ENCODE results near the gene SLC10A7. TPM values are rescaled to one million over a fixed set of nuclear protein-coding genes. Genes with fewer than 3 reads are reported as not detected.

Gene SLC10A7
- total RNA-seq, 3 donors from 2014 or later (not counting 1 experiment from before 2014, with no cell fraction given): 16.0 to 29.4 (median 26.3) TPM

- no peaks in the 10 kb centered on the region for H3K27me3 ChIP-seq (ENCODE audit: control insufficient read depth, insufficient read depth, low read length)
- Mint-ChIP-seq H3K36me3 (no peaks in the 10 kb centered on the region), H3K27me3 (ENCODE audit: low read depth in 2 of 2) (no peaks in the 10 kb centered on the region), H3K9me3 (no peaks in the 10 kb centered on the region), H3K27ac (no peak overlapping the region), H3K4me3 (no peak overlapping the region), H3K4me1 (no peaks in the 10 kb centered on the region)
- TF ChIP-seq CTCF (IDR thresholded peaks at IDR 0.05): no peak
- H3K9me3 ChIP-seq (ENCODE audit: control insufficient read depth, insufficient read depth, low read length): no peaks in the 10 kb centered on the region
- H3K4me3 ChIP-seq (ENCODE audit: low read length): no peak overlapping the region
- ATAC-seq (no peak), DNase-seq (no peak)
- H3K27ac ChIP-seq (ENCODE audit: low read length): no peak overlapping the region
- 96% methylated on average over 1 of the region's 1 CpG for WGBS (ENCODE audit: insufficient coverage)
- H3K4me1 ChIP-seq (ENCODE audit: control insufficient read depth, insufficient read depth, low read length): no peaks in the 10 kb centered on the region
- H3K36me3 ChIP-seq (ENCODE audit: control insufficient read depth, insufficient read depth, low read length): no peaks in the 10 kb centered on the region
- intact Hi-C loops (cut with micrococcal nuclease): no loop called here
Measured at GRCh38 chr4:146428298-146428697, 93.4 kb downstream of the SLC10A7 start.

- Histone ChIP-seq H3K4me1 (ENCODE audit: control insufficient read depth, insufficient read depth, low read length) (no peaks in the 10 kb centered on the region), H3K27me3 (ENCODE audit: control insufficient read depth, insufficient read depth, low read length) (no peaks in the 10 kb centered on the region), H3K4me3 (ENCODE audit: low read length) (no peak overlapping the region), H3K36me3 (ENCODE audit: control insufficient read depth, insufficient read depth, low read length) (no peaks in the 10 kb centered on the region), H3K9me3 (ENCODE audit: control insufficient read depth, insufficient read depth, low read length) (no peaks in the 10 kb centered on the region), H3K27ac (ENCODE audit: low read length) (no peak overlapping the region)
- ATAC-seq (no peak), DNase-seq (no peak)
- H3K9me3 Mint-ChIP-seq: no peaks in the 10 kb centered on the region
- WGBS (ENCODE audit: insufficient coverage): 96% methylated on average over 2 of the region's 2 CpGs
- no peak overlapping the region for H3K27ac Mint-ChIP-seq
- intact Hi-C loops (cut with micrococcal nuclease): no loop called here
- H3K4me3 Mint-ChIP-seq: no peak overlapping the region
- TF ChIP-seq CTCF (IDR thresholded peaks at IDR 0.05): no peak
- no peaks in the 10 kb centered on the region for H3K27me3 Mint-ChIP-seq (ENCODE audit: low read depth in 2 of 2)
- H3K4me1 Mint-ChIP-seq: peaks cover 15 to 17% of the 10 kb centered on the region in 2 donors
- no peaks in the 10 kb centered on the region for H3K36me3 Mint-ChIP-seq
Measured at GRCh38 chr4:146417822-146418221, 103.9 kb downstream of the SLC10A7 start.

GRCh38 chr4:146415829-146416228 is 105.9 kb downstream of the SLC10A7 start:
- Histone ChIP-seq H3K27ac (ENCODE audit: low read length) (no peak overlapping the region), H3K9me3 (ENCODE audit: control insufficient read depth, insufficient read depth, low read length) (no peaks in the 10 kb centered on the region), H3K4me3 (ENCODE audit: low read length) (no peak overlapping the region), H3K27me3 (ENCODE audit: control insufficient read depth, insufficient read depth, low read length) (no peaks in the 10 kb centered on the region), H3K4me1 (ENCODE audit: control insufficient read depth, insufficient read depth, low read length) (no peaks in the 10 kb centered on the region), H3K36me3 (ENCODE audit: control insufficient read depth, insufficient read depth, low read length) (no peaks in the 10 kb centered on the region)
- H3K9me3 Mint-ChIP-seq: no peaks in the 10 kb centered on the region
- DNase-seq (no peak), ATAC-seq (no peak)
- peaks cover 8 to 11% of the 10 kb centered on the region in 2 donors for H3K4me1 Mint-ChIP-seq
- no peak overlapping the region for H3K27ac Mint-ChIP-seq
- H3K27me3 Mint-ChIP-seq (ENCODE audit: low read depth in 2 of 2): no peaks in the 10 kb centered on the region
- TF ChIP-seq CTCF (IDR thresholded peaks at IDR 0.05): no peak
- WGBS (ENCODE audit: insufficient coverage): 100% methylated on average over 1 of the region's 1 CpG
- H3K36me3 Mint-ChIP-seq: no peaks in the 10 kb centered on the region
- H3K4me3 Mint-ChIP-seq: no peak overlapping the region
- intact Hi-C loops (cut with micrococcal nuclease): no loop called here

- ATAC-seq (no peak), DNase-seq (no peak)
- Histone ChIP-seq H3K36me3 (ENCODE audit: control insufficient read depth, insufficient read depth, low read length) (no peaks in the 10 kb centered on the region), H3K4me1 (ENCODE audit: control insufficient read depth, insufficient read depth, low read length) (no peaks in the 10 kb centered on the region), H3K27me3 (ENCODE audit: control insufficient read depth, insufficient read depth, low read length) (no peaks in the 10 kb centered on the region), H3K27ac (ENCODE audit: low read length) (no peak overlapping the region), H3K4me3 (ENCODE audit: low read length) (no peak overlapping the region), H3K9me3 (ENCODE audit: control insufficient read depth, insufficient read depth, low read length) (no peaks in the 10 kb centered on the region)
- no peaks in the 10 kb centered on the region for H3K36me3 Mint-ChIP-seq
- intact Hi-C loops (cut with micrococcal nuclease): no loop called here
- no peak for TF ChIP-seq CTCF (IDR thresholded peaks at IDR 0.05)
- 70% methylated on average over 4 of the region's 4 CpGs for WGBS (ENCODE audit: insufficient coverage)
- H3K27me3 Mint-ChIP-seq (ENCODE audit: low read depth in 2 of 2): no peaks in the 10 kb centered on the region
- H3K9me3 Mint-ChIP-seq: no peaks in the 10 kb centered on the region
- H3K4me1 Mint-ChIP-seq: no peaks in the 10 kb centered on the region
- H3K4me3 Mint-ChIP-seq: no peak overlapping the region
- no peak overlapping the region for H3K27ac Mint-ChIP-seq
Measured at GRCh38 chr4:146407669-146408084, 114.1 kb downstream of the SLC10A7 start.
